ENCODE measurements around the gene MCM10.

Gene MCM10

DNA sequence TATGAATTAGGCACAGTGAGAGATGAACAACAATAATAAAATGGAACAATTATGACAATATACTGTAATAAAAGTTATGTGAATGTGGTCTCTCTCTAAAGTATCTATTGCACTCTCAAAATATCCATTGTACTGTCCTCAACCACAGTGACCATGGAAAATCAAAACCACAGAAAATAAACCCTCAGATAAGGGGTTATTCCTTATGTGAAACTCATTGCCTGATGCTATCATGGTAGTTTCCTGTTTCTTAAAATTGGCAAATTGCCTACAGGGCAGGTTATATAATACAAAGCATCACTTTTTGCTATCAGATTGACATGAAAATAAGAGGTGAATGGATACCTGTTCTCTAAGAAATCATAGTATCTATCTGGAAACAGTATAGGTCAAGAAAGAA lies 3.8 kb downstream of the MCM10 start:
- no peak for DNase-seq (ENCODE audit: low spot score)

DNA sequence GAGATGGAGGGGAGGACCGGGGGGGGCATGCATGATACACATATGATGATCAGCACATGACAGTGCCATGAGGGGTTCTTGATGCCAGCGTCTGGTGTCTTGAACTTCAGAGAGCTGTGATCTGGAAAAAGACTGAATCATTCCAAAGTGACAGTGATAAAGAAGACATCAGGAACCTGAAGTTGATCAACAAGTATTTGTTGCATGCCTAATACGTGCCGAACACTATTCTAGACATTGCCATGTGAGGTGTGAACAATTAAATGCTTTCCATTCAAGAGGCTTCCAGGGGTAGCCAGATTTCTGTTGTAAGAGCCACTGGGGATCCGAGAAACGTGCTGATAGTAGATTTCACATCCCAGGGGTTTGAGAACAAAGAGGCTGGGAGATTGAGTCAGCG lies 6.2 kb downstream of the MCM10 start:
- no peak for DNase-seq (ENCODE audit: low spot score)

DNA sequence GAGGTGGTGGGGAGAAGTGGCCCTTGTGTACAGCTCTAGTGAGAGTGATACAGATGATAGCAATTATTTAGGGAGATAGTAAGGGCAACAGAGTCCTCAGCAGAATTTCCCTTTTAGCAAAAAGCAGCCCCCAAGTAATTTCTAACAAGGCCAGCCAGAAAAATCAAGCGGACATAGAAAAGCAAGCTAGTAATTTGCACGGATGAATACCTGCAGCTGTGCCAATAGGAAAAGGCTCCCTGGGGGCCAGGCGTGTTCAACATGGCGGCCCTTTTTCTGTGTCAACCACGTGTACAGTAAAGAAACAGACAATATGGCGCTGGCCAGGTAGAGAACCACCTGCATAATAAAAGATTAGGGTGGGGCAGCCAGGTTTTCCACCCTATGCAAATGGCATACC lies 7.4 kb downstream of the MCM10 start:
- no peak for DNase-seq (ENCODE audit: low spot score)

DNA sequence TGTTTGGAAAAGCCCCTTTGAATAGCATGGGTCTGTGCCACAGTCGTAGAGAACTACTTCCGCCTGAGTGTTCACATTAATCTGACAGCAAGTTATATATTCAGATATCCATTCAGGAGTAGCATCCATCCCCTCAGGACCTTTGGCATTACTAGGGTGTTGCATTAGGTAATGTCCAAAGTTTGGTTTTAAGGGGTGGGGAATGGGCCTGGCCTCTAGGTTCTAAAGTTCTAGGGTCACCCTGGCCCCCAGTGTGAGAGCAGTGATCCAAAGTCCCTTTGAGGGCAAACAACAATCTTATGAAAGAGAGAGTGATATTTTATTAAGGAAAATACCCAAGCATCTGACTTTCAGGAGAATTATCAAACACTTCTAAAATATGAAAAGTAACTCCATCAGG lies 12.3 kb downstream of the MCM10 start:
- DNase-seq (ENCODE audit: low spot score) = no peak

DNA sequence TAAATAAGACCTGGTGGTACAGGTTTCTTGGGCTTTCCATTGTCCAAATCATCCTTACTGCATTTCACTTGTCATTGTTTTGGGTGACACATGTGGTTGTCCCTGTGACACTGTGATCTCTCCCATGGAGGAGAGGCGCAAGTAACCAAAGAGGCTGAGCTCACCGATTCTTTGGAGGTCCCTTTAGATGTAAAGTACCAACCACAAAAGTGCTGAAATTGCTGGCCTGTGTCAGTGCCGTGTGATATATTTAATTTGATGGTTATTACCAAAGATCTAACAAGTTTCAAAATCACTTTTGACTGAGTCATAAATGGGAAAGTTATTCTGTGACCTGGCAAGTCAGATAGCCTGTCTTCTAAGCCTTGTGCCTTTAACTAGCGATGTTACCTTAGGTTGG lies 19.4 kb downstream of the MCM10 start:
- no peak for DNase-seq (ENCODE audit: low spot score)

DNA sequence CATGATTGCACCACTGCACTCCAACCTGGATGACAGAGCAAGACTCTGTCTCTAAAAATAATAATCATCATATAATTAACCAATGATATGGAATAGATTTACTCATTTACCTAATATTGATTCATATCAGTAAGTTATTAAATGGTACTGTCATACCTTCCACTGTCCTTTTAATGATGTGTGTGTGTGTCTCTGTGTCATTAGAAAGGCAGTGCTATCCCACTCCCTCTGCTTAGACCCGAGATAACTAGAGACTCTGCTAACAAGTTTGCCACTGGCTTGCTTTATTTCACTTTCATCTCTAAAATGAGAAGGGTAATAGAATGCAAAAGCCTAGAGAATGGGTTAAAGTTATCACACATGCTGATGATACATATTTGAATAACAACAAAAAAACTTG lies 21.1 kb downstream of the MCM10 start:
- DNase-seq (ENCODE audit: low spot score) = no peak

DNA sequence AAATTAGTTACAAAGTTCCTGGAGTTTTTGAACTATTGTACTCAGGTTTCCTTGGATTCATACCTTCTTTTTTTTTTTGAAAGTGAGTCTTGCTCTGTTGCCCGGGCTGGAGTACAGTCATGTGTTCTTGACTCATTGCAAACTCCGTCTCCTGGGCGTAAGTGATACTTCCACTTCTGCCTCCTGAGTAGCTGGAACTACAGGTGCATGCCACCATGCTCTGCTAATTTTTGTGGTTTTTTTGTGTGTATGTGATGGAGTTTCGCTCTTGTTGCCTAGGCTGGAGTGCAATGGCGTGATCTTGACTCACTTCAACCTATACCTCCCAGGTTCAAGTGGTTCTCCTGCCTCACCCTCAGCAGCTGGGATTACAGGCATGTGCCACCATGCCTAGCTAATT lies 22.3 kb downstream of the MCM10 start:
- no peak for DNase-seq (ENCODE audit: low spot score)

DNA sequence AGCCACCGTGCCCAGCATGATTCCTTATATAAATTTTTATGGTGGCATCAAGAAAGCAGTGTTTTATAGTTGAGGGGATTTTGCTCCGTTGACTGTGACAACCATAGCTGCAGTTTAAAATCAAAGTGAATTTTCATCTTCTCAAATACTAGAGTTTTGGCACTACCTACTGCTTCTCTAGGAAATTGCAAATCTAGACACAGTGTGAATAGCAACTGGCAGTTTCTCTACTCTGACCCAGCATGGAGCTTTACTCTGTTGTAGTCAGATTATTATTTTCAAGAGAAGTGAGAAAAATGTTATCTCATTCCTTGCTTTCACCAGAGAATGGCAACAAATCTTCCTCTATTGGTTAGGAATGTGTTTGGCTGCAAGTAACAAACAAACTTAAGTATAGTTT lies 22.9 kb downstream of the MCM10 start:
- no peak for DNase-seq (ENCODE audit: low spot score)

DNA sequence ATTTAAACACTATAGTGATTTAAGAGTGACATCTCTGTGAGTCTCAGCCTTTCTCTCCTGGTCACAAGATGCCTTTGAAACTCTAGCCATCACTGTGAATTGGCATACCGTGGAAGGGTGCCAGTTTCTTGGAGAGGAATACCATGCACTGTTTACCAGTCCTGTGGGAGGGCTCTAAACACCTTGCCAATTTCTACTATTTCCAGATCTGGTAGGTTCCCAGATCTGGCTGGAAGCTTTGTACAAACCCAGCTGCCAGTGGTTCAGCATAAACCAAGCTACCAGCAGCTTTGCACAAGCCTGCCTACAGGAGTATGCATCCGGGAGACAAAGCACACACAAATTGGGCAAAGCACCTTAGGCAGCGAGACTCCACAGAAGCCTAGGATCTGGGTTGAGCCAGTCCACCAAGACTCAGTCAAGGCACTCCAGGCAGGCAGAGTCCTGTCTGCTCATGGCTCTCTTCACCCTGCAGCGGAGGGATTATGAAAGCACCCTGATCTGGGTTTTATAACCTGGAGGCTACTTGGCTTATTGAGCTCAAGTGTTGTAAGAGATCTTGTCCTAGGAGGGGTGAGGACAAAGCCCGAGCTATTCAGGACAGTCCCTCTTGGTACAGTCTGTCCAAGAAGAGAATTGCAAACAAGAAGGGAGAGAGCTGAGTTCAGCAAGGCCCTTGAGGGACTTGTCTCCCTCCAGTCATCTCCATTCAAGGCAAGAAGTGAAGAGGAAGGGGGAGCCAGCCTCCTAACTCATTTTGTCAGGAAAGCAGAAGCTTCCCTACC lies 23.6 kb downstream of the MCM10 start:
- DNase-seq (ENCODE audit: low spot score) = no peak

DNA sequence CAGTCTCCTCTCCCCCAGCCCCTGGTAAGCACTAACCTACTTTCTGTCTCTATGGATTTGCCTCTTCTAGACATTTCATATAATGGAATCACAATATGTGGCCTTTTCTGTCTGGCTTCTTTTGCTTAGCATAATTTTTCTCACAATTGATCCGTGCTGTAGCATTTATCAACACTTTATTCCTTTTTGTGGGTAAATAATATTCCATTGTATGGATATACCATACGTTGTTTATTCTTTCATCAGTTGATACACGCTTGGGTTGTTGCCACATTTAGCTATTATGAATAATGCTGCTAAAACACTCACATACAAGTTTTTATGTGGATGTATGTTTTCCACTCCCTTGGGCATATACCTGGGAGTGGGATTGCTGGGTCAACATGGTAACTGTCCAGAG lies 25.8 kb downstream of the MCM10 start:
- no peak for DNase-seq (ENCODE audit: low spot score)

DNA sequence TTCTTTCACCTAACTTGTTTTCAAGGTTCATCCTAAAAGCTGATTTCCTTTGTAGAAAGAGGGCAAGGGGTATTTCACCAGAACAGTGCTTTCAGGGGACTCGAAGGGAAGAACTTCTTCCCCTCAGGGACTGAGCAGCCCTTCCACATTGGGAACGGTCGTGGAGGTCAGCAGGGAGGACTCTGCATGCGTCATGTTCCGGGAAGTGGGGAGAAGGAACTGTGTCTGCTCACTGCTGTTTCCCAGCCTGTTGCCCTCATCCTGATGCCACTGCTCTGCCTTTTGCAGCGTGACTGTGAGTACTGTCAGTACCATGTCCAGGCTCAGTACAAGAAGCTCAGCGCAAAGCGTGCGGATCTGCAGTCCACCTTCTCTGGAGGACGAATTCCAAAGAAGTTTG lies 27.2 kb downstream of the MCM10 start:
- no peak for DNase-seq (ENCODE audit: low spot score)

DNA sequence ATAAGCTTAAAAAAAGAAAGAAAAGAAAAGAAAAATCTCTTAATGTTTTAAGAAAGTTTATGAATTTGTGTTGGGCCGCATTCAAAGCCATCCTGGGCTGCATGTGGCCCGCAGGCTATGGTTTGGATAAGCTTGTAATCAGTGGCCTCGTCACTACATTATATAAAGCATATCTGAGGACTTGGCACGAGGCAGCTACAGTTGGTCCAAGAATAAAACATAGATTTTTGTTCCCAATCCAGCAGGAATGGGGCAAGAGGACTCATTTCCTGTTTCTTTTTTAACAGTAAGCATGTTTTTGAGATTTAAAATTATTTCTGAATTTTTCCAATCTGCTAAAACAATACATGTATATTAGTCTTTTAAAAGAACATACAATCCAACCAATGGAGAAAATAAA lies 28.6 kb downstream of the MCM10 start:
- no peak for DNase-seq (ENCODE audit: low spot score)

DNA sequence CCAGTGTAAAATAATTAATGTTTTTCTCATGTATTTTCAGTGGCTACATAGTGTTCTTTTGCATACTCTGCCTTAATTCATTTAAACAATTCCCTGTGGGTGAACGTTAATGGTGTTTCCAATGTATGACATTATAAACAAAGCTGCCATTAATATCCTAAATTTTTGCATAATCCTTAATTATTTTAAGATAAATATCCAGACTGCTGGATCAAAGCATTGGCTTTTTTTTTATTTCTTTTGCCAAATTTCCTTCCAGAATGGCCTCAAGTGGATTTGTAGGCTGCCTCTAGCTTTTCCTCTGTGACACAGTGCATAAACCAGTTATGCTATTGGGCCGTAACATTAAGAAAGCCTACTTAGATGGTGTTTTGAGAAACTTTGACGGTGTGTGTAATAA lies 29.5 kb downstream of the MCM10 start:
- no peak for DNase-seq (ENCODE audit: low spot score)

DNA sequence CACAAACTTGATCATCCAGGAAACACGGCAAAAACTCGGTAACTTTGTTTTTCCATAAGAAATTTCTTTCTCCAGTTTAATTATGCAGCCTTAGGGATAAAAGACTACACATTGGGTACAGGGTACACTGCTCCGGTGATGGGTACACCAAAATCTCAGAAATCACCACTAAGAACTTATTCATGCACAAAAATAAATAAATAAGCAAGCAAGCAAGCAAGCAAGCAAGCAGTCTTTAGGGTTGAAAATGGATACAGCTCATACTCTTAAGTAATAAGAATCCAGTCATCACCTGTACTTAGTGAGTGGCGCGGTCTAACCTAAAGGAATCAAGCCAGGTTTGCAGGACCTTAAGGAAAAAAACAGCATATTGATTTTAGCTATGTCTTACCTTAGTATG lies 30.0 kb downstream of the MCM10 start:
- no peak for DNase-seq (ENCODE audit: low spot score)

DNA sequence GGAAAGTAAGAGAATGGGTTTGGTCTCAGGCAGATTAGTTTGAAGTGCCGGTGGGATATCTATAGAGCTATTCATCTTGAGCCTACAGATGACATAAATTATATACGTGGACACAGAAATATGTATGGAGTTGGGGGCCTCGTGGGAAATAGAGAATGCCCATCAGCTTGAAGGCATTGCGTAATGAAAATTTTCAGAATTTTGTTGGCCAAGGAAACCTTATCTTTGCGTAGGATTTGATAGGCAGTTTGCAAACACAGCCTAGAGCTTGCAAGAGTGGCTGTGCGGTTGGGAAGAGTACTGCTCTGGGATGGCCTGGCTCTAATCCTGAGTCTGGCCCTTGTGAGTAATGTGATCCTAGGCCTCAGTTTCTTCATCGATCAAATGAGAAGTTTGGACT lies 32.3 kb downstream of the MCM10 start:
- no peak for DNase-seq (ENCODE audit: low spot score)

DNA sequence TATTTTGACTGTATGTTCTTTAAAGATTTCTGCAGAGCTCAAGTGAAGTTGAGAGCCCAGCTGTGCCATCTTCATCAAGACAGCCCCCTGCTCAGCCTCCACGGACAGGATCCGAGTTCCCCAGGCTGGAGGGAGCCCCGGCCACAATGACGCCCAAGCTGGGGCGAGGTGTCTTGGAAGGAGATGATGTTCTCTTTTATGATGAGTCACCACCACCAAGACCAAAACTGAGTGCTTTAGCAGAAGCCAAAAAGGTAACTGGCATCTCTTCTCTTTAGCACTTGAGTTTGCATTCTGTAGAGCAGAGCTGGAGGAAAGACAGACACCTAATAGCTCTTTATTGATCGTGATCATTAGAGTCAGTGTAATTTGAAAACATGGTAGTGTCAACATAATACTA lies 33.7 kb downstream of the MCM10 start:
- no peak for DNase-seq (ENCODE audit: low spot score)

DNA sequence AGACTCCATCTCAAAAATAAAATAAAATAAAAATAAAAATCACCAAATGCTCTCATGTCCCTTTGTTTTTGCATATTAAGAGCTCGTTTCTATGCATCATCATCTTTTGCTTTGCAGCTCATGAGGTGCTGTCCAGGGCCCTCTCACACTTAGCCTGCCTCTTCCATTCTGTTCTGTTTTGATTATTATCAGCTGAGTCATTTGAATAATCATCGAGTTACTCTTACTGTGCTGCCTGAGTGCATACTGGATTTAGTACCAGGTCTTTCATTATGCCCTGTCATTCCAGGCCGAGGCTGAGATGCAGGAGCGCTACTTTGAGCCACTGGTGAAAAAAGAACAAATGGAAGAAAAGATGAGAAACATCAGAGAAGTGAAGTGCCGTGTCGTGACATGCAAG lies 39.8 kb downstream of the MCM10 start:
- no peak for DNase-seq (ENCODE audit: low spot score)

DNA sequence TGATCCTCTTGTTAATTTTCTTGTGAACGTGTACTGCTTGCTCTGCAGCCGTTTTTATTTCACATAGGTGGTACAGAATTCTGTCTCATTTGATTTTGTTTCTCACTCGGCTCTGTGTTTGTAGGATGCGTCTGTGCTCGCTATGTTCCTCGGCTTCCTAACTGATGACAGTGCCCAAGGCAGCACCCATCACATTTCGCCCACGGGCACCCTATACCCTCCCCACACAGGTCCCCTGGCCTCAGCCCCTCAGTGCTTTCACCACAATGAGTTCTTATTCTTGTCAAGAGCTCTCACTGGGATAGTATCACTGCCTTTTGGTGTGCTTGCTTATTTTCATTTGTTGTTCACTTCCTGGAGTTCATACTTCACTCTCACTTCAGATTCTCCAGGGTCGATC lies 44.7 kb downstream of the MCM10 start:
- no peak for DNase-seq (ENCODE audit: low spot score)

DNA sequence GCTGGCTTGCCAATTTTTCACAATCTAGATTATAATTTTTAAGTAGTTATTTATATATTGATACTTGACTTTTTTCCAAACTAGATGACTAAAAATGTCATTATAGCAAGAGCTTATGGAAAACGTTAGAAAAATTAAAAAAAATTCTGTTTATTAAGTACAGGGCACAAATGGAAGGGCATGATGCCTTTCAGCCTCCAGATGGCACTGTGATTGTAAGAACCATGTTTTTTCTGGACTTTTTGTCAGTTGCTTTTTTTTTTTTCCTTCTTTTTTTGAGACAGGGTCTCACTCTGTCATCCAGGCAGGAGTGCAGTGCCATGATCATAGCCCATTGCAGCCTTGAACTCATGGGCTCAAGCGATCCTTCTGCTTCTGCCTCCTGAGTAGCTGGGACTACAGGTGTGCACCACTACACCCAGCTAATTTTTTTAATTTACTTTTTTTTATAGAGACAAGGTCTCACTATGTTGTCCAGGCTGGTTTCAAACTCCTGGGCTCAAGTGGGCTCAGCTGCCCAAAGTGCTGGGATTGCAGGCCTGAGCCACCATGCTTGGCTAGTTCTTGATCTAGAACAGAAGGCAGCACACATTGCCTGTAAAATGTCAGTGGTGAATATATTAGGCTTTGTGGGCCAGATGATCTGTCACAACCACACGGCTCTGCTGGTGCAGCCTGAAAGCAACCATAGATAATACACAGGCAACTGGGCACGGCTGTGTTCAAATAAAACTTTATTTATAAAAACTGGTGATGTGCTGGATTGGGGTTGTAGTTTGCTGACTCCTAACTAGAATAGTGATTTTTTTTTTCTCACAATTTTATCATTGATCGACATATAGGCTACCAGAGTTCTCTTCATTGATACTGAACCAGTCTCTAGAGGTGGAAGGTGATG lies 45.4 kb downstream of the MCM10 start:
- no peak for DNase-seq (ENCODE audit: low spot score)

DNA sequence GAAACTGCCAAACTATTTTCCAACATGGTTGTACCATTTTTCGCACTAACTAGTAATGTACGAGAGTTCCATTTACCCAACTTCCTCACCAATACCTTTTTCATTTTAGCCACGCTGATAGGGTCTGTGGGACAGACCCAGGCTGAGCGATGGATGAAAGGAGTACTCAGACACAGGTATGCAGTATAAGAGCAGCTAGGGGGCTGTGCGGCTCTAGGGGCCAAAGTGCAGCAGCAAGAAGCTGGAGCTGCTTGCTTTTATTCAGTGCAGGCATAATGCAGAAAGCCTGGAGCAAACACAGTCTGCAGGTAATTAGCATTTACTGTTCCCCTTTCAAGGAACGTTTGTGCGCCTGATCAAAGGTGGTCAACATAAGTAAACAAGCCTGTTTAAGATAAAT lies 51.8 kb downstream of the MCM10 start:
- DNase-seq (ENCODE audit: low spot score) = no peak

DNA sequence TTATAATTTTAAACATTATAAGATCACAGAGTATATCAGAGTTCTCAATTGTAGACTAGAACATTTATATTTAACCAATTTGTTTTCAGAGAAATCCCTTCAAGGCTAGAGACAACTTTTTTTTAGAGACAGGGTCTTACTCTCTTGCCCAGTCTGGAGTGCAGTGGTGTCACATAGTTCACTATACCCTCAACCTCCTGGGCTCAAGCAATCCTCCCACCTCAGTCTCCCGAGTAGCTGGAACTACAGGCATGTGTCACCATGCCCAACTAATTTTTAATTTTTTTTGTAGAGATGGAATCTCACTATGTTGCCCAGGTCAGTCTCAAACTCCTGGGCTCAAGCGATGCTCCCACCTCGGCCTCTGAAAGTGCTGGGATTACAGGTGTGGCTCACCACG lies 57.5 kb downstream of the MCM10 start:
- no peak for DNase-seq (ENCODE audit: low spot score)

DNA sequence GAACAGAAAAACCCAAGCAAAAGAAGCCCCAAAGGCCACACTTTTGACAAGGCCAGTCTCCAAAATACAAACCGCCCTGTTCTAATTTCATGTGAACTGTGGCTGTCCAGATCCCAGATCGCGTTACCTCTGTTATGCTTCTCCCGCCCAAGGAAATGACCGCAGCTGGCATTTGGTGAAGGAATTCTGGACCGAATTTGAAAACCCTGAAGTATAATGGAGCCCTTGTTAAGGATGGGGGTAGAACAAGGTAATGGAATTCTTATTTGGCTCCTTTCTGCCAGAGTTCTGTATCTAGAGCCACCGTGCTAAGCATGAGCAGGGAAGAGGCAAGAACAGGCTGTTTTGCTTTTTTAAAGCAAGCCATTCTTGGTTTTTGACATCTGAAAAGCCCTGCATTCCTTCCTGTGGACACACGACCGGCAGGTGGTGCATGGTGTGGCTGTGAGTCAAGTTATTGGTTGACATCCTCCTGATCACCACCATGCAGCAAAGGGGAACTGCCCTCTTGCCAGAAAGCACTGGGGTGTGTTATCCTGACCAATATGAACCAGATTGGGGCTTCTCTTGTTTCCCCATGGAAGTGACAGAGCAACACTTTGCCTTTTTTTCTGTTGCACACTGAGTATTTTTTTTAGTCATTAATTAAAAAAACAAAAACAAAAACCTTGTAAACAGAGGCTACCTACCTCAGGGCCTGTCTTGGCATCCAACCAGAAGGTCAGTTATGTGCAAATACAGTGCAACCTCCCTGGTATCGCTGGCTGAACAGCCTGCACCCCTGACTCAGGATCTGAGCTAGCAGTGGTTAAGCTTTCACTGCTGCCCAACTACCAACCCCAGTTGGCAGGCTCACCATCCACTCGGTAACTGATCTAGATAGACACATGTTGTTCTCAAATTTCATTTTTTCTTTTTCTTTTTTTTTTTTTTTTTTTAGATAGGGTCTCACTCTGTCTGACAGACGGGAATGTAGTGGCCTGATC lies 58.6 kb downstream of the MCM10 start:
- no peak for DNase-seq (ENCODE audit: low spot score)

All from CD4-positive, alpha-beta T cell treated with Interleukin-15 for 4 hours (primary cell).